ENCODE data around the gene RPS8. TPM values are rescaled to one million over a fixed set of nuclear protein-coding genes. Genes with fewer than 3 reads are reported as not detected.

RPS8 gene
- total RNA-seq, 1 experiment from 2014 or later = 1,467 TPM

GRCh38 chr1:44817307-44817706 lies 42.0 kb downstream of the RPS8 start:
- peaks cover 19% of the 10 kb centered on the region for H3K36me3 Mint-ChIP-seq (ENCODE audit: insufficient read depth, unreplicated experiment)
- H3K27me3 ChIP-seq (replicated peaks; ENCODE audit: control insufficient read depth, insufficient read depth, low read length) = no peaks in the 10 kb centered on the region
- ChIA-PET POLR2A (no interaction called here), CTCF (interaction anchor here (0.8 kb wide), 1 partner anchor 86 kb away, joined by 4 read pairs; the partner anchor contains the start of gene RNU5D-1)
- no peaks in the 10 kb centered on the region for H3K36me3 ChIP-seq (ENCODE audit: control insufficient read depth, insufficient read depth, low read length)
- peak overlapping the region; percentile 80 for H3K4me3 Mint-ChIP-seq (ENCODE audit: unreplicated experiment)
- peaks cover 9% of the 10 kb centered on the region for H3K4me1 Mint-ChIP-seq (ENCODE audit: low read depth, unreplicated experiment)
- H3K4me1 ChIP-seq = peaks cover 14% of the 10 kb centered on the region
- H3K9me3 Mint-ChIP-seq (ENCODE audit: unreplicated experiment) = no peaks in the 10 kb centered on the region
- no TSS peak for BruUV-seq (replicated peaks)
- no peak overlapping the region for H3K4me3 ChIP-seq (ENCODE audit: low read depth, low read length)
- no peak overlapping the region for H3K27ac Mint-ChIP-seq (ENCODE audit: unreplicated experiment)
- intact Hi-C loops (cut with micrococcal nuclease; ENCODE audit: unreplicated experiment) = no loop called here
- no peaks in the 10 kb centered on the region for H3K27me3 Mint-ChIP-seq (ENCODE audit: insufficient read depth, unreplicated experiment)
- TF ChIP-seq CTCF (IDR thresholded peaks at IDR 0.05; ENCODE audit: insufficient read depth in 1 of 2, low read depth in 1 of 2, low read length in 1 of 2, severe bottlenecking in 1 of 2, unreplicated experiment in 1 of 2) = no peak
- no peak for DNase-seq
- no peaks in the 10 kb centered on the region for H3K9me3 ChIP-seq

GRCh38 chr1:44817771-44818495 lies 42.6 kb downstream of the RPS8 start:
- Mint-ChIP-seq H3K4me3 (ENCODE audit: unreplicated experiment) (peak overlapping the region; percentile 80), H3K4me1 (ENCODE audit: low read depth, unreplicated experiment) (peaks cover 9% of the 10 kb centered on the region), H3K27me3 (ENCODE audit: insufficient read depth, unreplicated experiment) (no peaks in the 10 kb centered on the region), H3K36me3 (ENCODE audit: insufficient read depth, unreplicated experiment) (peaks cover 19% of the 10 kb centered on the region), H3K9me3 (ENCODE audit: unreplicated experiment) (no peaks in the 10 kb centered on the region), H3K27ac (ENCODE audit: unreplicated experiment) (peak overlapping the region; percentile 100)
- Histone ChIP-seq H3K4me1 (peaks cover 13% of the 10 kb centered on the region), H3K27me3 (replicated peaks; ENCODE audit: control insufficient read depth, insufficient read depth, low read length) (no peaks in the 10 kb centered on the region), H3K4me3 (ENCODE audit: low read depth, low read length) (no peak overlapping the region), H3K36me3 (ENCODE audit: control insufficient read depth, insufficient read depth, low read length) (no peaks in the 10 kb centered on the region), H3K9me3 (no peaks in the 10 kb centered on the region)
- ChIA-PET POLR2A (interaction anchor here (2.4 kb wide), 1 partner anchor 17 kb away, joined by 43 read pairs; the partner anchor contains the start of gene PLK3), CTCF (interaction anchor here (0.8 to 2.0 kb wide), 2 partner anchors 18 to 87 kb away, joined by 4 to 9 read pairs; partner anchors contain the start of genes PLK3 and RNU5D-1)
- TF ChIP-seq CTCF (IDR thresholded peaks at IDR 0.05; ENCODE audit: insufficient read depth in 1 of 2, low read depth in 1 of 2, low read length in 1 of 2, severe bottlenecking in 1 of 2, unreplicated experiment in 1 of 2) = no peak
- peak in 1 of 2 experiments; percentile 6 for DNase-seq
- no TSS peak for BruUV-seq (replicated peaks)
- intact Hi-C loops (cut with micrococcal nuclease; ENCODE audit: unreplicated experiment) = no loop called here

- Mint-ChIP-seq H3K4me1 (ENCODE audit: low read depth, unreplicated experiment) (peaks cover 9% of the 10 kb centered on the region), H3K27me3 (ENCODE audit: insufficient read depth, unreplicated experiment) (no peaks in the 10 kb centered on the region), H3K27ac (ENCODE audit: unreplicated experiment) (peak overlapping the region; percentile 100), H3K4me3 (ENCODE audit: unreplicated experiment) (peak overlapping the region; percentile 80), H3K9me3 (ENCODE audit: unreplicated experiment) (no peaks in the 10 kb centered on the region), H3K36me3 (ENCODE audit: insufficient read depth, unreplicated experiment) (peaks cover 19% of the 10 kb centered on the region)
- POLR2A ChIA-PET = interaction anchor here (0.6 to 2.4 kb wide), 17 partner anchors 9 to 557 kb away, joined by 3 to 43 read pairs (median 4); partner anchors contain the start of genes BTBD19, DYNLT4, EIF2B3 and HECTD3
- H3K9me3 ChIP-seq = no peaks in the 10 kb centered on the region
- H3K36me3 ChIP-seq (ENCODE audit: control insufficient read depth, insufficient read depth, low read length) = no peaks in the 10 kb centered on the region
- 0 out of 2 replicates have a peak, but pooled peaks cover 9% of the 10 kb centered on the region for H3K4me1 ChIP-seq
- H3K27me3 ChIP-seq (replicated peaks; ENCODE audit: control insufficient read depth, insufficient read depth, low read length) = no peaks in the 10 kb centered on the region
- no peak for DNase-seq
- CTCF ChIA-PET = interaction anchor here (1.2 to 2.0 kb wide), 3 partner anchors 10 to 26 kb away, joined by 4 to 9 read pairs (median 6); partner anchors contain the start of gene PLK3
- H3K4me3 ChIP-seq (ENCODE audit: low read depth, low read length) = peak overlapping the region; percentile 23
- intact Hi-C loops (cut with micrococcal nuclease; ENCODE audit: unreplicated experiment) = no loop called here
- no TSS peak for BruUV-seq (replicated peaks)
- TF ChIP-seq CTCF (IDR thresholded peaks at IDR 0.05; ENCODE audit: insufficient read depth in 1 of 2, low read depth in 1 of 2, low read length in 1 of 2, severe bottlenecking in 1 of 2, unreplicated experiment in 1 of 2) = no peak
These were observed 43.9 kb downstream of the RPS8 start for GRCh38 chr1:44819196-44819607.

Data from Caco-2 (cell line).